Right renal pelvis (tissue), 4 donors: Measurements from ENCODE around the gene ACTR3. TPM values are rescaled to one million over a fixed set of nuclear protein-coding genes. Genes with fewer than 3 reads are reported as not detected.
A peak's percentile ranks its signal among the peaks of the same experiment; 100 is the strongest.

ENCODE experiments used
- DNase-seq, 4 donors: peaks; one replicate each; pipeline ENCODE4 v3.0.0-alpha.2; 2013; ENCODE audit warnings: low read depth in 4 of 4, low spot score in 3 of 4, missing footprints in 1 of 4
- polyA plus RNA-seq, 4 donors: library from polyadenylated mRNA; unstranded; fragments of 120-200 nt; gene quantifications; one replicate each; pipeline ENCODE4 v1.2.1, GENCODE V29; 2013; ENCODE audit not compliant: insufficient read length in 4 of 4

ACTR3 gene
- polyA plus RNA-seq, 4 donors = 161 to 182 (median 175) TPM

DNA sequence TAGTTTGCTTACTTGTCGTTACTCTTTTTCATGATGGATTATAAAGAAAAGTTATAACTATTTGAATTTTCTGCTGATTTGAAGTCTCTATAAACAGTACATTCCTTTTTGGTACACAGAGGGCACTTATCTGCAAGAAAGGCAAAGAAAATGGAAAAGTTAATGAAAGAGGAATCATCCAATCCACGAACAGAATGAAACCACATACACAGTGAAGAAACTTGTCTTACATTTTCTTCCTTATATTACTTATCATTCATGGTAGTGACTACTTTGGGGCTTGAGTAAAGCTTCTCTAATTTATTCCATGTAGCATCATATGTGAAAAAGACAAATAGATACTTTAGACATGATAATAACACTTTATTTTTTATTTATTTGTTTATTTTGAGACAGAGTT lies 14.8 kb upstream of the ACTR3 start:
- no peak for DNase-seq

DNA sequence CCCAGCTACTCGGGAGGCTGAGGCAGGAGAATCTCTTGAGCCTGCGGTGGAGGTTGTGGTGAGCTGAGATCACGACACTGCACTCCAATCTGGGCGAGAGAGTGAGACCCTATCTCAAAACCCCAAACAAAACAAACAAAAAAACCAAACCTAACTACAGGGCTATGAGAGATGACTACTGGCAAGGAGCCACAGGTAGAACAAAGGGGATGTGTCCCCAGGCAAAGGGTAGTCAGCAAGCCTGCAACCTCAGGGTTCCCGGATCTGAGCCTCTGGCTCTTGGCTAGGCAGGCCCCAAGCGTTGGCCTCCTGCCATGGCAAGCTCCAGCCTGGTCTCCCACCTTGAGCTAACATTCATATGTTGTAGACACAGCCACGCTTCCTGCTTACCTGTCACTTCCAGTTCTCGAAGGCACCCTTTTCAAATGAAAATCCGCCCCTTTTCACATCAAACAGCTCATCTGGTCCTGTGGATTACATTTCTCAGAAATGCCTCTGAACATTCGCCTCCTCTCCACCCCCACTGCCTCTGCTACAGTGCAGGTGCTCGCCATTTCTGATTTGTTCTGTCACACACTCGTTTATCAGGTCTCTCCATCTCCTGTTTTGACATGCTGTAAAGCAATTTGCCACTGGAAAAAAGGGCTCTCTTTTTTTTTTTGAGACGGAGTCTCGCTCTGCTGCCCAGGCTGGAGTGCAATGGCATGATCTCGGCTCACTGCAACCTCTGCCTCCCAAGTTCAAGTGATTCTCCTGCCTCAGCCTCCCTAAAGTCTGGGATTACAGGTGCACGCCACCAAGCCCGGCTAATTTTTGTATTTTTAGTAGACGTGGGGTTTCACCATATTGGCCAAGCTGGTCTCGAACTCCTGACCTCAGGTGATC lies 13.1 kb upstream of the ACTR3 start:
- DNase-seq = no peak

- peak in 1 of 4 donors; percentile 10 for DNase-seq
Observed at GRCh38 chr2:113877711-113878598, 11.9 kb upstream of the ACTR3 start.

DNA sequence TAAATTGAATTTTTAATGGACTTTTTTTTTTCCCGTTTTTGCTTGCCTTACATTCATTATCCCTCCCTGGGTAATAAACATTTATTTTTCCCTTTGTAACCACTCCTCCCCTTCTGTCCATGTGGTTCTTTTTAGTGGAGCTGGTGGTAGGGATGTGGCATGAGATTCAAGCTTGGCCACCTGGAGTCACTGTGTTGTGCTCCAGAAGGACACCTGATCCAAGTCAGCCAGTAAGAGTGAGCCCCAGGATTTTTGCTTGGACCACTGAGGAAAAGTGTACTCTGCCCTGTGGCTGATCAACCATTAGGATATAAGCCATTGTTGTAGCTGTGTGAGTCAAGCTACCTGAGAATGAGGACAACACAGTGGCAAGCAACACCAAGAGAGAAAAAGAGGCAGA lies 11.1 kb upstream of the ACTR3 start:
- no peak for DNase-seq

GRCh38 chr2:113879457-113879856 lies 10.4 kb upstream of the ACTR3 start:
- no peak for DNase-seq

DNA sequence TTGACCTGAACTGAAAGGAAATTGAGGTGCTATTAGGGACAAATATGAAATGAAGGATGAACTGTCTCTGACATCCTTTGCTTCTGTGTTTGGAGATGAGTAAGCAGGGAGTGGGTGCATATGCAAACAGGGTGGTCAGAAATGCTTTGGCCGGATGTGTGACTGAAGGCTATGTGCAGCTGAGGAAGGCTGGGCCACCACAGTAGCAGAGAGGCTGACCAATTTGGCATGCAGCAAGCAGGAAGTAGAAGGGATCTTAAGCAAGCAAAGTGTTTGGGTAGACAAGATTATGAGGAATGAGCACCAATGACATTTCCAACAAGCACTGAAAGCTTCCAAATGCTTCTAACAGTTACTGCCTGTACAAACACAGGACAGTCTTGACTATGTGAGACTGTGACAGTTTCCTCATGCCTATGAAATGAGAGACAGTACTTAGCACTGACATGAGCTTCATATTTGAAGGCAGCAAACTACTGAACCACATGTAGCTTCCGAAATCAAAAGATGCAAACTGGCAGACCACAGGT lies 3.3 kb upstream of the ACTR3 start:
- peak in 1 of 4 donors; percentile 10 for DNase-seq

- no peak for DNase-seq
Observed at GRCh38 chr2:113887009-113887792, 2.7 kb upstream of the ACTR3 start.

GRCh38 chr2:113888641-113889470 lies 1.0 kb upstream of the ACTR3 start:
- no peak for DNase-seq

- peak in 3 of 4 donors; percentile 51 to 63 (median 54) for DNase-seq
Observed at GRCh38 chr2:113890253-113891235, 655 bp downstream of the ACTR3 start.

DNA sequence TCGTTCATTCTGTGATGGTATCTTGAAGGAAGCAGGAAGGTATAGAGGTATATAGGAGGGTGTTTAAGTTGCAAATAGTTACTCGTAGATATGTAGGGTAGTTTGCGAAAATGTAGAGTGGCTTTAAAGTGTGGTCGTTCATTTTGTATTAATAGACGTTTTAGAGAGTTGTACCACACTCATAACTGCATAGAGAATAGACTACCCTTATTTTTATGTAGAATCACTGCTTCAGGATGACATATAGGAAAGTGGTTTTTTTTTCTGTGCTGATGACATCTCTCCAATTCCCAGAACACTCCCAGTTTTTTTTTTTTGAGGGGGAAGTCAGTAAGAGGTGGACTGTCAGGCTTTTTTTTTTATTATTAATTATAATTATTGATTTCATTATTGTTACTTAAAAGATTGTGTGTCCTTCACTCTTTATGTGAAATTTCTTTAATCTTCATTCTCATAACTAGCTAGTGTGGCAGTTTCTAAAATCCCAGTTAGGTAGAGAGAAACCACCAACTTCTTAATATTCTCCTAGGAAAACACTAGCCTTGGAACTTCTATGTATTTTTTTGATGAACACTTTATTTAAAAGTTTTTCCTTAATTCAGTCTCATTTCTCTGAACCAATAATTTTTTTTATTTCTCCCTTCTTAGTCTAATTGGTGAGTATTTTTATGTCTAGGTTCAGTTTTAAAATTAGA lies 1.5 kb downstream of the ACTR3 start:
- no peak for DNase-seq

DNA sequence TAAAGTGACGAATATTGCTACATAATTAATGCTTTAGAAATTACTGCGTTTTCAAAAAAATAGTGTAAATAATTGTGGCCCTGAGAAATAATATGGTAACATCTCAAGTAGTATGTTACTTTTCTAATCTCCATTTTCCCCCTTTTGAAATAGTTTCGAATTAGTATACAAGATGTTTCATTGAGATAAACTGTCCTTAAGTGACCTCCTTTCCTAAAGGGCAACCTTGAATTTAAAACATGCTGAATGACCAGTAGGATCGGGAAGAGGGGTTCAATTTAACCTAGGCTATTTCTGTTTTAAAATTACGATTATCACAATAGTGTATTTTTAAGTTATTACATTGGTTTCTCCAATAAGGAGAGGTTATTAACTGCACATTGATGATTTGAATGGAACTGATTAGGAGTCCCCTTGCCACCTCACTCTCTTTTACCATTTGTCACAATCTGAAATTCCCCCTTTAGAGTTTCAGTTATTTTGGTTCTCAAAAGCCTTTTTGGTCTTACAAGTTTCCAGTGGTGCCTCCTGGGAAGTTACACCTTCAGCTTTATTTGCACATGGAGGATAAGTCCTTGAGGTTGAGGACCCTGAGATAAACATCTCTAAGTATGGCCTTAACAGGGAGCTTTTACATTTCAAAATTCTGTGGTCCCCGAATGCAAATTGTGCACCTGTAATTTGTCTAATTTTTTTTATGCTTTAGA lies 2.3 kb downstream of the ACTR3 start:
- no peak for DNase-seq

DNA sequence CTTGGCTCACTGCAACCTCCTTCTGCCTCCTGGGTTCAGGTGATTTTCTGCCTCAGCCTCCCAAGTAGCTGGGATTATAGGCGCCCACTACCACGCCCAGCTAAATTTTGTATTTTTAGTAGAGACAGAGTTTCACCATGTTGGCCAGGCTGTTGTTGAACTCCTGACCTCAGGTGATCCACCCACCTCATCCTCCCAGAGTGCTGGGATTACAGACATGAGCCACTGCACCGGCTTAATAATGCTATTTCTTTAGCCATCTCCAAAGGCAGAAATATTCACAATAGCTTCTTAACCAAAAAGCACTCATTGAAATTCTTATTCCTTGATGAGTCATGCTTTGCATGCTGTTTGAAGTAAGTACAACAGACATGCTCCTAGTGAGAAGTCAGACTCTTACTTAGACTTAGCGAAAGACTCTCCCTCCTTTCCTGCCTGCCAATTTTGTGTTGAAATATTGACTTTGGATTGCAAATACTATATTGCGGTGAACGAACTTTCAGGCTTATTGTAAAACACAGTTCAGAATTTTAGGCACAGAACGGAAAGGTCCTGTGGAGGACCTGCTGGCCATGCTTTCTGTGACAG lies 4.4 kb downstream of the ACTR3 start:
- DNase-seq = no peak

- DNase-seq = no peak
Observed at GRCh38 chr2:113895301-113895700, 5.4 kb downstream of the ACTR3 start.

GRCh38 chr2:113895819-113896563 lies 6.1 kb downstream of the ACTR3 start:
- DNase-seq = no peak

DNA sequence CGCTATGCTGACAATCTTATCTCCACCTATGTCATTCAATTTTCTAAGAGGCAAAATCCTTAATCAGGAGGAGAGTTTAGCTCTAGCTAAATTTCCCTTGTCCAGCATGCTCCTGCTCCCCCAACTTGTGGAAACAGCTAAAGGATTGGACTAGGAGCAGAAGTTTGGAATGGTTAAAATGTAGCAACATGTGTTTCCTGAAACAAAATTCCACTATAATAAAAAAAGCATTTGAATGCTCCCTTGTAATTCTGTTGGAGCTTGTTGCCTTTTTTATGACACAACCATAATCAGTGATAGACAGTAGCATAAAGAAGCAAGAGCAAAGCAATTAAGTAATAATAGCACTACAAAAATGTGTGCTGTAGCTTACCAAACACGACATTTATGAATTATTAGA lies 6.9 kb downstream of the ACTR3 start:
- peak in 1 of 4 donors; percentile 10 for DNase-seq

- no peak for DNase-seq
Observed at GRCh38 chr2:113898081-113898480, 8.2 kb downstream of the ACTR3 start.
